HS-27A (cell line): ENCODE measurements around the gene SNX24.
"Not testable (repeated sequence)": the region's sequence is repeated elsewhere in the genome, so short reads cannot be mapped to it uniquely, and the experiment has no call there.

ENCODE experiments used
- DNase-seq: peaks from one replicate; pipeline ENCODE4 v3.0.0-alpha.2; 2012; ENCODE audit warnings: low read depth, missing footprints

The SNX24 gene

DNA sequence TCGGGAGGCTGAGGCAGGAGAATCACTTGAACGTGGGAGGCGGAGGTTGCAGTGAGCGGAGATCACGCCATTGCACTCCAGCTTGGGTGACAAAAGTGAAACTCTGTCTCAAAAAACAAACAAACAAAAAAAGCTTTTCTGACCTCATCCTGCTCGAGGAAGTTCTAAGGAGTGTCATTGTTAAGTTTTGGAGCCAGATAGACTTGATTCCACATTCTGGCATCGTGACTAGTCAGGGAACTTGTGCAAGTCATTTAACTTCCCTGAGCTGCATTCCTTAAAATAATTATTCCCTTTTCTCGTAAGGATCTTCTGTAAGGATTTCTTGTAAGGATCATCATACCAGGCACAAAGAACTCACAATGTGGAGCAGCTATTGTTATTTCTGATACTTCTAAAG, 26.2 kb downstream of the SNX24 start:
- no peak for DNase-seq

DNA sequence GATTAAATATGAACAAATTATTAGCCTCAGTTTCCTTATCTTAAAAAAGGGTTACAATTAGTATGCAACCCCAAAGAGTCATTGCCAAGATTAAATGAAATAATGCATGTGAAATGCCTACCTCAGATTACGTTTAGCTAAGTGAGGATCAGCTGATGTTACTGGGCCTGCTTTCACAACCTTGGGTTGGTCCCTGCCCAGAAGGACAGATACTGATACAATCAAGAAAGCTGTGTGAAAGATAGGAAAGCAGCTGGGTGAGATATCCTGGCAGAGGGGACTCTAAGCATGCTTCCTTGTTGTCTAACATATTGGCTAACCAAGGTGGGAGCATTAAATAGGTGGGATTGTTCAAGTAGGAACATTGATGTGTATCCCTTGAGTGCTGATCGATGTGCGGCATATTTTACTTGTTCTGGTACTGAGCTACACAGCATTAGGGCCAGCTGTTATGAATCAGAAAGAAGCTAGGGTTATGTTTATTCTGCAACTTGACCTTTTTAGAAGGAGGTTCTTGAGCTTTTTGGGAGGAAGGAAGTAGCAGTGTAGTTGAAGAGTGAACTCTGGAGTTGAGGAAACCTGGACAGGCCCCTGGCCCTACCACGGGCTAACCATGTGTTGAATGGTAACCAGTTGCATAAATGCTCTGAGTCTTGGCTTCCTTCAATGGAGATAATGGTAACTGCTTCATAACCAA, 28.9 kb downstream of the SNX24 start:
- no peak for DNase-seq

DNA sequence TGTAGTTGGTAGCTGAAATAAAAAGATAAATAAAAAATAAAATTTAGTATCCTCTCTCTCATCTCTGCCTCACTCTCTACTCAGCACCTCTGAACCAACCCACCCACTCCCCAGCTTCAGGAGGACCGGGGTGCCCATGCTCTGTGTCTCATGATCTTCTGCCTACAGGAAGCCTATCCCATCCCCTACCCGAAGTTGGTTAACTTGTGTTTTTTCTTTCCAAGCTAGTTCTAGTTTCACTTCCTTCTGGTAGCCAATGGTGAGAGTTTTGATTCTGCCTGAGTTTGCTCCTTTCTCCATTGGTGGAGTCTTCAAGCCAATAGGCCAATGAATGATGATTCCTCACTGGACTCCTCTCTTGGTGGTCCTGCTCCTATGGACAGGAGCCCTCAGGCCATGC, 32.1 kb downstream of the SNX24 start:
- DNase-seq, result no peak

DNA sequence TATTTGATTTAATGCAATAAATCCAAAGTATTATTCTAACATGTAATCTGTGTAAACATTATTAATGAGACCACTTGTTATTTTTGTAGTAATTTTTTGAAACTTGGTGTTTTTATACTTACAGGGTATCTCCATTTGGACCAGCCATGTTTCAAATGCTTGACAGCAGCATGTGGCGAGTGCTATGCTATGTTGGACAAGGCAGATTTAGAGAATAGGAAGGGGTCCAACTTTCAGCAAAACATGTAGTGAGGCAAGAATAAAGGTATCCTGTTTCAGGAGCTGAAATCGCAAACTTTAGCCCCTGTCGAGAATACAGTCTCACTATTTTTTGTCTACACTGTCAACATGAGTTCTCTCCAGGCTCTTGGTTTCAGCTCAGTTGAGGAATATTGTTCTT, 33.7 kb downstream of the SNX24 start:
- DNase-seq, result no peak

DNA sequence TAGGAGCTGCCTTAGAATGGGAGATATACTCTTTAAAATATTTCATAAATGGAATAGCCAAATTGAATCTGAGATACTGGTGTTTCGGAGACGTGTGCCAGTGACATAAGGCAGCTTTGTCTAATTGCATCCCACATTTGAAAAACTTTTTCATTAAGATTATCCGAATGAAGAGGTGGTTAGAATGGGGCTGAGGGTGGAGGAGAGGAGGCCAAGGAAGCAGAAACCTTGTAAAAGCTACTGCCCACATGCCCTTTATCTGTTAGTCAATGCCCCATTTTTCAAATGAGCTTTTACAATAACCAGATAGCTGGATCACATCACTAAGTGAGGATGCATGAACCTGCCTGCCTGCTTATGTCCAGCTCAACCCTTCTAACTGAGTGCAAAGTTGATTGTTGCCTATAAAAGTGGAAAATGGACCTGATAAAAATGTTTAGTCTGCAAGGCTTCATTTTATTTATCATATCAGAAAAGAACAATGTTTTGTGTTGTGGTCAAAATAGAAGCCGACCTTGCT, 34.8 kb downstream of the SNX24 start:
- DNase-seq, result no peak

DNA sequence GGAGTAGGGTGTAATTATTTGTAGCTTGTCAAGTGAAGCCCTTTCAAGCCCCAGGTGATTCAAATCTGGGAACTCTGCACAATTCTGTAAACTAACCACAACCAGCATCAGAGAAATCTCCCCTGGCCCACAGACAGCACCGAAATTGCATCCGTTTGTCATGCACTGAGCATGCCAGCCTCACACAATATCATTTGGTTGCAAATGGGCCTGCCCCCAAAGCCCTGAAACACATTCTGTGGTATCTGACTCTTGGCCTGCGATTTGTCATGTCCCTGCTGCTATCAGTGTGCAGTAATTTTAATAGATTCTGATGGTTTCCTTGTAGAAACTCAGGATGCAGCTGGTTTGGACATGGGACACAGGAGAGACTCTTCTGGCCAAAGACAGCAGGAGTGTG, 35.3 kb downstream of the SNX24 start:
- DNase-seq, result no peak

DNA sequence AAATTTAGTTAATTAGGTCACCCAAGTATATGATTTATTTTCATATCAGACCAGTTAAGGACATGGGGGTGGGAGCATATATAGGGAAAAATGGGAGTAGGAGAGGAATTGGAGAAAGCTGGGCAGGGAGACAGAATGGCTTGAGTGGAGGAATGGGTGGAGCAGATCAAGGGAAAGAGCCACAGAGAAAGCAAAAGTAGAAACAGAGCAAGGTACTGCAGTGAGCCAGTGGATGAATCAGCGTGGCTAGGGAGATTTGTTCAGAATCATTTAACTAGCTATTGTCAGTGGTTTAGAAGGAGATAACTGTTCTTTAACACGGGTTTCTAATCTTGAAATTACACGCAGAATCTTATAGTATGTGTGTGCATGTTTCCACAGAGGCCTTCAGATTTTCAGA, 37.4 kb downstream of the SNX24 start:
- DNase-seq, result no peak

DNA sequence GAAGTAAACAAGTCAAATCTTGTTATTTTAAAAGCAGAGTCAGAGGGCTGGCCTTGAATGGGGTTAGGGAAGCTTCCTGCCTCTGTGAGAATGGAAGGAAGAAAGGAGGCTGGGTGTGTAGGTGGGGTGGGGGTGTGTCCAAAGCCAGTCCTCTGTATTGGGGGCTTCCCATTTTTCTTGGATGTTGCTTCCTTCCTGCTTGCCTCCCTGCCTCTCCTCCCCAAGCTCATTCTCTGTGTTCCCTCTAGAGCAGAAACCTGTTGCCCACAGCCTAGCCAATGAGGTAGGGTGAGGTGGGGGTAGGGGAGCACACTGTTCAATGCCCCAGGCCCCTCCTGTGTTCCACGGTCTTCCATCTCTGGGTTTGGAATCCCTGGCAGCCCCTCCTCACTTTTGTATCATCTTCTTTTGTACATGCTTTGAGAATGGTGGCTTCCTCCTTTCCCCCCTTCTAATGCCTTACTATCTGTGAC, 39.7 kb downstream of the SNX24 start:
- no peak for DNase-seq

DNA sequence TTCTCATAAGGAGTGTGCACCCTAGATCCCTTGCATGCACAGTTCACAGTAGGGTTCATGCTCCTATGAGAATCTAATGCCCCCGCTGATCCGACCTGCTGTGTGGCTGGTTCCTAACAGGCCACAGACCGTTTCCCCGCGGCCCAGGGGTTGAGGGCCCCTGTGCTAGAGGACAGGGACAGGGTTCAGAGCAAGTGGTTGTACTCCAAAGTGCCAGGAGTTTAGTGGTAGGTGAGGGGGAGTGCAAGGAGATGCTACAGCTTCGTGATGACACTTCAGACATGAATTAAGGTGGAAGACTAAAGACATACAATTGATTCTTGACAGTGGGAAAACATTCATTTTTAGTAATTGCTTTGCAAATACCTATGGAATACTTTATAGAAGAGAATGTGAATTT, 40.5 kb downstream of the SNX24 start:
- no peak for DNase-seq

DNA sequence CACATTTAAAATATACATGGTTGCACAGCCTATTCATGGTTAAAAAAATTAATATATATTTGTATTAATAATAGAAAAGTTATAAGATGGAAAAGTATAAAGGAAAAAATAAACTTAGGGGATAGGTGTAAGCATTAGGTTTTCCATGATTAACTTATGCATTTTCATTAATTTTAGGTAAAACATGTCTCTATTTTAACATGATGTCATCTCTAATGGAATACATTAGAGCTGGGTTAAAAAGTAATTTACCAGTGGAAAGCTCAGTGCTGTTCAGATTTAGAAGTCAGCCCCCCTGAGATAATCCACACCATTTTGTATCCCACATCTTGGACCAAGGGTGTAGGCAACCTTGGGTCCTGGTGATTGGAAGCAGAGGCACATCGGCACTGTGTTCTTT, 49.7 kb downstream of the SNX24 start:
- DNase-seq, result no peak

DNA sequence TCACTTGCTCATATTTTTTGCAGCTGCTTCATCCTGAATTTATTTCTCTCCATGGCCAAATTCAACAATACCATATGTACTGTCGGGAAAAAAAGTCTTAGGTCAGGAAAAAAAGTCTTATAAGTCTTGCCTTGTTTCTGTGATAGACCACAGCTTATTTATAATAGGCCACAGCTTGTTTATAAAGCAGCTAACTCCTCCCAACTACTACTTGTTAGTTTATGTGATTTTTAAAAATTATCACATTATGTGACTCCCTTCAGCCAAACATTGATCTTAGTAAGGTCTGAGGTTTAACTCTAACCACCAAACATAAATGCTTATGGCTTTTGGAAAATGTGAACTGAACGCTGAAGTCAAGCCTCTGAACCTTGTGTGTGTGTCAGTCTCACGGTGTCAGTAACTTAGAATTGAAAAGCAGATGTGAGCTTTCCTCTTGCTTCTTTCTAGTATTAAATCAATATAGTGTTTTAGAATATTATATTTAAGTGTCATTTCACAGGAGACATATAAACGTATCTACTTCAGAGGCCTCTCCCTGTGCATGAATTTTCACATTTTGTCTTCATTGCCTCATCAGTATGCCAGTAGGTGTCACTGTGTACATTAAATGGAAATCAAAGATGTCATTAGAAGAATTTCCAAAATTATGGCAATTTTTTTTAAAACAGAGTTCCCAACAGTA, 51.3 kb downstream of the SNX24 start:
- no peak for DNase-seq

DNA sequence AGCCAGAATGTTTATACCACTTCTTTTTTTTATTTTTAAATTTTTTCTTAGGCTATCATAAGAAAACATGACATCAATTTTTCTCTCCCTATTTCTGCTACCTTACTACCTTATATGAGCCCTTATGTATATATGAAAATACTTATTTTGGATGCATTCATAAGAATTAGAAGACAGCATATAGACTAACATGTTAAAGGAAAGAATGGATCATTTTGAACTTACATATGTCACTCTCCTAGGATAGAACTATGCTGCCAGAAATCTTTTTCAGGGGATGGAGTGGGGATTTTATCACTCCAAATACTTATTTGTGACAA, 51.8 kb downstream of the SNX24 start:
- DNase-seq, result no peak

DNA sequence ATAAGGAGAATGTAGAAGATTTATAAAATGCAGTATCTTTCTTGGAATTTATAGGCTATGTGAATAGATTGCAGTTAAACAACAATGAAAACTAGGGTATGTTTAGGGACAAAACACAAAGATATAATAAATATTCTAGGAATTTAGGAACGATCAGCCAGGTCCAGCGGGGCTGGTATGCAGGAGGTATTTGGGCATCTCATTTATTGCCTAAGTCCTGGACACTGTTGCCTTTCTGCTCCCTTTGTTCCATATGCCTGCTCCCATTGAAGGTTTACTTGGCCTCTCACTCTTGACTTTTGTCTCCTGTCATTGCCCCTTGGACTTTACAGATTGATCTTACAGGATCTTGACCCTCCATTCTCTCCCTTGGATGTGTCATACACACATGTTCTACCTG, 55.9 kb downstream of the SNX24 start:
- no peak for DNase-seq

DNA sequence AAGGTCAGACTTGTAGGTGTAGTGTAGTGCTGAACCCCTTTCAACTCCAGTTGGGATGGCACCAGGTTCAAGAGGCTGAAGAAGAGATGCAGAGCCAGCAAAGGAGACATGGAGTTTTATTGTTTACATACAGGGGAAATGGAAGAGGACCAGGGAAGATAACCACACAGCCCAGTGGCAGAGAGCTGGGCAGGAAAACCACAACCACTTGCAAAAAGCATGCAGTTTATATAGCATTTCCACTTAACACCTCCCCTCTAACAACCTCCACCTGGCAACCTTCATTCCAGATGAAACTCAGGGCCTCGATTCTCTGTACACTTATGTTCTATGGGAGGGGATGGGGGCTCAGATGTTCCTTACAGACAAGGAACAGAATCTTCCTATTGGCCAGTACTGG, 56.9 kb downstream of the SNX24 start:
- no peak for DNase-seq

DNA sequence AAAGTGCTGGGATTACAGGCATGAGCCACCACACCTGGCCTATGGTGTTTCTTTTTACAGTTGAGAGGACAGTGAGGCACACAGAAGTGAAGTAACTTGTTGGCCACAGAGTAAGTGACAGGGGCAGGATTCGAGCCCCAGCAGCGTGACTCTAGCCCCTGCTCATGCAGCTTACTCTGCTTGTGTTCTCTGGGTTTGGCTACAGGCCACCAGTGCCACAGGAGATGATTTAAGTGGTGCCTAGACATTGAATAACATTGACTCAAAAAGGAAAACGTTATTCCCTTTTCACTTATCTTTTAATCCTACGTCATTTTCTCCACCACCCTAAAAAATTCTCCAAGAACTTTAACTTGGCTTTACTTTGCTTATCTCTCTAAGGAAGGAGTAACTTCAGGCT, 61.4 kb downstream of the SNX24 start:
- peak; percentile 4 for DNase-seq

DNA sequence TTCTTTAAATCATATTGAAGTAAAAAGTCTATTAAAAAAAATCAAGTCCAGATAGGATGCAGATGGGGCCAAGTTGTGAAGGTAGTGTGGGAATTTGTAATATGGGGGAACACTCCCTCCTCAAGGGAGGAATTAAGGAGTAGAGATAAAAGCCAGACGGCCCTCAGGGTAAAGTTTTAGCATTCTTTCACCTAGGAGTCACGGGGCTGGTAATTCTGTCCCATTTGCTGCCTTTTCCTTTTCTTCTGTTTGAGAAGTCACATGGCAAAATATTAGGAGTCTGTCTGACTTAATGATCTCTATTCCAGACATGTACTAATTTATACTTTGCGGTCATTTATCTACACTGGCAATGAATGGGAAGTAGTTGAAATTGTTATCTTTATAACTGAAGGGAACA, 61.9 kb downstream of the SNX24 start:
- peak; percentile 20 for DNase-seq

DNA sequence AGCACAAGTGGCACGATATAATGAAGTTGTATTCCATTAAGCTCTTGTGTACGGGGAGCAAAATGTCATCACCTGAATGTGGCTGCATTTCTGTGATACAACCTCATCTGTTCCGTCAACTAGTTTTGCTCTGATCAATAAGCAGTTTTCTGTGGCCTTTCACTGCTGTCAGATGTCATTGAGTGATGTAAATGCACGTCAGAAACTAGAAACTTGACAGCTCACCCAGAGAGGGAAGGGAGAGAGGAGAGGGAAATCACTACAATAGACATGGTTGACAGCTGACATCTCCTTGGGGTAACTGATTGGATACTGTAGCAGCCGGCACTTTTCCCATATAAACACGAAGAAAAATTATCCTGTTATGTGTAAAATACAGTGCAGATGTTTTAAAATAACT, 62.7 kb downstream of the SNX24 start:
- no peak for DNase-seq

DNA sequence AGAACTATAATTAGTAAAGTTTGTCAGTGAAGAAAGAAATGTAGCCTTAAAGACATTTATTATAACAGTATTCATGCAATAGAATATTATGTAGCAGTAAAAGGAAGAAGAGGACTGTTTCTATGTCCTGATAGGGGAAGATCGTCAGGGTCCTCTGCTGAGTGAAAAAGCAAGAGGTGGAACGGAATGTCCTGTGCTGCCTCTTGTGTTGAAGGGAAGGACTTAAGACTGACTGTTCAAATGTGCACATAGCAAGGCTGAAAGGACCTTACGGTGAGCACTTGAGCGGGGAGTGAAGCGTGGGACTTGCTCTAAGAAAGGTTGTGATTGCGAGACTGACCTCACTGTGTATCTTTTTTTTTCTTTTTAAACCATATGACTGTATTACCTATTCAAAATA, 63.2 kb downstream of the SNX24 start:
- DNase-seq, result no peak

DNA sequence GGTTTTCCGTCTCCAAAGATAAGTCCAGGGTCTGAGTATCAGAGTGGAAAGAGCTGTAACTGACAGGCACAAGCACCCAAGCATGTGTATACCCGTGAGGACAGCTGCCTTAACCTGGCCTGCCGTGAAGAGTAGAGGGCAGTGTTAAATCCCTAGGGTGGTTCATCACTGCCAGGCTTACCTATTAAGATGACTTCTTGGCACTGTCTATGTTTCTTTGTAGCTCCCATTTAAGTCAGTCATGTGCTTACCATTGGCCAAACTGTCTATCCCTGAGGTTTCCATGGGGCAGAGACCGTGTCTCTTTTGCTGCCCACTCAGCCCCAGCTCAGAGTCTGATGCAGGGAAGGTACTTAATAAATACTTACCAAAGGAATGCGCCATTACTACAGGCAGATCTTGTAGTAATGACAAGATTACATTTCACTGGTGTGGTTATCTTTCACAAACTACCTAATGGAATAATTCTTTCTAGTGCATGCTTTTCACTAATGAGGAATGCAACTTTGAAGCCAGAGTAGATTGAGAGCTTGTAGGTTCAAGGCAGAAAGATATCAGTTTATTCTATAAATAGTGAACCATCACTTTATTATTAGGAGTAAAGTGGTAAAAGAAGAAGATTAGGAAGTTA, 64.2 kb downstream of the SNX24 start:
- no peak for DNase-seq

DNA sequence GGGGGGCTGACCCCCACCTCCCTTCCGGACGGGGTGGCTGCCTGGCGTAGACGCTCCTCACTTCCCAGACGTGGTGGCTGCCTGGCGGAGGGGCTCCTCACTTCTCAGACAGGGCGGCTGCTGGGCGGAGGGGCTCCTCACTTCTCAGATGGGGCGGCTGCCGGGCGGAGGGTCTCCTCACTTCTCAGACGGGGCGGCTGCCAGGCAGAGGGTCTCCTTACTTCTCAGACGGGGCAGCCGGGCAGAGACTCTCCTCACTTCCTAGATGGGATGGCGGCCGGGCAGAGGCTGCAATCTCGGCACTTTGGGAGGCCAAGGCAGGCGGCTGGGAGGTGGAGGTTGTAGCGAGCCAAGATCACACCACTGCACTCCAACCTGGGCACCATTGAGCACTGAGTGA, 68.0 kb downstream of the SNX24 start:
- DNase-seq, result not testable (repeated sequence)

DNA sequence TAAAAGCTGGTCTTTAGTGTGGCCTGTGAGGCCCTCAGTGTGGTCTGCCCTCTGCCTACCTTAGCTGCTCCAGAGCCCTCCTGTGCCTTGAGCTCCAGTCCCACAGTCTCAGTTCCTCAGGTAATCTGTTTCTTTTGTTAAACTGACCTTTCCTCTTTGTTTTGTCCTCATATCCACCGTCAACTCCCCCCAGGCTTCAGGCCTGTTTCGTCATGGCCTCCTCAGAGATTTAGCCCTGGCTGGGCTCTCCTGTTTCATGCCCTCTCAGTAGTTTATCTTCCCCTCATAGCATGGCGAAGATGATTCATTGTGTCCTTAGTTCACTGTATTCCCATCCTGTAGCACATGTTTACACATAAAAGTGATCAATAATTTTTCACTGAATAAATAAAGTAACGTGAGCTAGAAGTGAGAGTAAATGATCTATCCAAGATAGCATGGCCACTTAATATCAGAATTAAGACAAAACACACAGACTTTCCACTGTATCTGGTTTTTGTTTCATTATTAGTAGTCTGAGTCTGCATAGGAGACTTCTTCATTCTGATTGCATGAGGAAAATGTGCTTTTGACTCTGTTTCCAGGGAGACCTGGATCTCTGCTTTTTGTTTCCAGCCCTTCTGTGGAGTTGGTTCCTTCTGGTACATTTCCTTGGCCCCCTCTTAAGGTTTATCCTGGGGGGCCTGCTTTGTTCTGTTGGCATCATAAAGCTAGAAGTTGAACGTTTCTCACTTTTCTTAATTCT, 70.5 kb downstream of the SNX24 start:
- no peak for DNase-seq

DNA sequence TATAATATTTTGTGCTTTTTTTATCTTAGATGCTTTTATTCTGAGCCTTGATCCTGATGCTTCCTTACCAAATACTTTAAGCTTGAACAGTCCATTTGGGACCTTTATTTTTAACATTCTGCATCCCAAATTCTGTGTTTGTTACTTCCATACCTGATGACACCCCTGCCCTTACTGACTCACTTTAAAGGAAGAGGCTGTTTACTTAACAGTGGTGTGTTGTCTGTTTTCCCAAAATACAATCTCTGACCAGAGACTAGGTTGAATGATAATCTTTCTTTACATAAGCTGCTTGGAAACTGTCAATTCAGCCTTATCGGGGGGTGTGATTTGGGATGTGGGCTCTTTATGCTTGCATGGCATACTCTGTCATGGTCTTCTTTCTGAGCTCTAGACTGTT, 71.1 kb downstream of the SNX24 start:
- DNase-seq, result no peak

DNA sequence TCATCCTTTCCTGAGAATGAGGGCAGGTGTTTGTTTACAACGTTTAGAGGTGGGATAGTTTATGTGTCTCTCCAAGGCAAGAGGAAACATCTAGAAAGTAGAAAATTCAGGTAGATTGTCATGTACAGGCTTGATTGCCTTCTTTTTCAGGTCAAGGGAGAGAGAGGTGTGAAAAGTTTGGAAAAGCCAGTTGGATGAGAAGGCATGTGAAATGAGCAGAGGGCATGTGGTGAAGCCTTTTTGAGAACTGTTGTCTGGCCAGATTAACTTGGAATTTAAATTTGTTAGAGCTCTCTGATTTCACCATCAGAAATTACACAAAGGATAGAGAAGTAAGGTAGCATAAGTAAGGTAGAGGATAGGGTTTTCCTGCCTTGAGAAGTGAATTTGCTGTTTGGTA, 74.6 kb downstream of the SNX24 start:
- no peak for DNase-seq
